Measurements from ENCODE around the gene MYEF2.

DNA sequence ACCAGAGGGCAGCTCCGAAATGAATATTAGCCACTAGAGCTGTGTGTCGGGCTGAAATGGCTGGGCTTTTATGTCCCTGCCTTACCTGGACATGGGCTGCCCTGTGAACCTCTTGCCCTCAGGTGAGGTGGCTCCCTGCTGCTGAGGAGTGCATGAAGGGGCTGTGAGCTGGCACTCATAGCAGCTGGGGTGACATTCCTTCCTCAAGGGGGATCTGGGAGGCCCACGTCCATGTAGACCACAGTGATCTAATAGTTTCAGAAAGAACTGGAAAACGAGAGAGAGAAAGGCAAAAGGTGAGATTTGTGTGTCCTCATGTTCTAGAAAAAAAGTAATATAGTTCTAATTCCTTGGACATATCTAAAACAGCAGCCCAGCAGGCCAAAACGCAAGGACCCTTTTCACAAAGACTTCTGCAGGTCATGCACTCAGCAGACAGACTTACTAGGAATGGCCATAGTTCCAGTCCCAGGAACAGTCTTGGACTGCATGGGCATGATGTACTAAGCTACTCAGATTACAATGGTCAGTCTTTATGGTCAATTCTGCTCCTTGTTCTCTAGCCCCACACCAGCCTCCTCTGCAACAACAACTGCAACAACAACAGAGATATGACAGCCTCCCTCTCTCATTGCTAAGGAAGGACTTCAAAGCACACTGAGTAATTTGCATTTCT is 68.1 kb downstream of the MYEF2 start:
- no peak for TF ChIP-seq EZH2 (IDR thresholded peaks at IDR 0.05)
- TF ChIP-seq, protein P1, sequence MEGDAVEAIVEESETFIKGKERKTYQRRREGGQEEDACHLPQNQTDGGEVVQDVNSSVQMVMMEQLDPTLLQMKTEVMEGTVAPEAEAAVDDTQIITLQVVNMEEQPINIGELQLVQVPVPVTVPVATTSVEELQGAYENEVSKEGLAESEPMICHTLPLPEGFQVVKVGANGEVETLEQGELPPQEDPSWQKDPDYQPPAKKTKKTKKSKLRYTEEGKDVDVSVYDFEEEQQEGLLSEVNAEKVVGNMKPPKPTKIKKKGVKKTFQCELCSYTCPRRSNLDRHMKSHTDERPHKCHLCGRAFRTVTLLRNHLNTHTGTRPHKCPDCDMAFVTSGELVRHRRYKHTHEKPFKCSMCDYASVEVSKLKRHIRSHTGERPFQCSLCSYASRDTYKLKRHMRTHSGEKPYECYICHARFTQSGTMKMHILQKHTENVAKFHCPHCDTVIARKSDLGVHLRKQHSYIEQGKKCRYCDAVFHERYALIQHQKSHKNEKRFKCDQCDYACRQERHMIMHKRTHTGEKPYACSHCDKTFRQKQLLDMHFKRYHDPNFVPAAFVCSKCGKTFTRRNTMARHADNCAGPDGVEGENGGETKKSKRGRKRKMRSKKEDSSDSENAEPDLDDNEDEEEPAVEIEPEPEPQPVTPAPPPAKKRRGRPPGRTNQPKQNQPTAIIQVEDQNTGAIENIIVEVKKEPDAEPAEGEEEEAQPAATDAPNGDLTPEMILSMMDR (IDR thresholded peaks at IDR 0.05), result no peak

Measured in neural progenitor cell (in vitro differentiated cells).